H54 (cell line): ENCODE measurements around the gene FIZ1.

ENCODE experiments used
- DNase-seq: peaks from one replicate; pipeline ENCODE4 v3.0.0; 2011; ENCODE audit warnings: low spot score, mixed read lengths; ENCODE audit not compliant: insufficient read length
- FAIRE-seq: peaks from 3 replicates; lab custom pipeline; 2011; peaks lifted over from hg19 to GRCh38; lab: Jason Lieb, UNC
- POLR2A ChIP-seq: IDR thresholded peaks from 2 replicates; pipeline ENCODE4 v1.6.1; 2011; ENCODE audit warnings: low read depth, mild to moderate bottlenecking, low read length

The FIZ1 gene

GRCh38 chr19:55623130-55623529 is 23.8 kb upstream of the FIZ1 start:
- DNase-seq (no peak), FAIRE-seq (no peak)
- no peak for TF ChIP-seq POLR2A

- no peak for TF ChIP-seq POLR2A
- FAIRE-seq (no peak), DNase-seq (no peak)
Observed at GRCh38 chr19:55622242-55622969, 23.1 kb upstream of the FIZ1 start.

GRCh38 chr19:55621673-55622231 is 22.4 kb upstream of the FIZ1 start:
- no peak for TF ChIP-seq POLR2A
- DNase-seq, result no peak
- no peak for FAIRE-seq

GRCh38 chr19:55621205-55621672 is 21.9 kb upstream of the FIZ1 start:
- TF ChIP-seq POLR2A, result 0 out of 2 replicates have a peak, but pooled peaks have one; percentile 26
- DNase-seq, result no peak
- FAIRE-seq, result no peak

- TF ChIP-seq POLR2A, result no peak
- FAIRE-seq (no peak), DNase-seq (no peak)
Observed at GRCh38 chr19:55620410-55621204, 21.3 kb upstream of the FIZ1 start.

- no peak for TF ChIP-seq POLR2A
- DNase-seq (no peak), FAIRE-seq (no peak)
Observed at GRCh38 chr19:55619286-55619685, 20.0 kb upstream of the FIZ1 start.

GRCh38 chr19:55618426-55618825 is 19.1 kb upstream of the FIZ1 start:
- FAIRE-seq (no peak), DNase-seq (no peak)
- no peak for TF ChIP-seq POLR2A

- no peak for TF ChIP-seq POLR2A
- FAIRE-seq (no peak), DNase-seq (no peak)
Observed at GRCh38 chr19:55617426-55617825, 18.1 kb upstream of the FIZ1 start.

GRCh38 chr19:55616395-55616875 is 17.1 kb upstream of the FIZ1 start:
- no peak for FAIRE-seq
- DNase-seq, result no peak
- TF ChIP-seq POLR2A, result no peak

- no peak for TF ChIP-seq POLR2A
- FAIRE-seq, result no peak
- no peak for DNase-seq
Observed at GRCh38 chr19:55615543-55616394, 16.5 kb upstream of the FIZ1 start.

GRCh38 chr19:55614711-55615542 is 15.6 kb upstream of the FIZ1 start:
- no peak for TF ChIP-seq POLR2A
- DNase-seq, result no peak
- FAIRE-seq, result no peak

- FAIRE-seq (no peak), DNase-seq (no peak)
- TF ChIP-seq POLR2A, result no peak
Observed at GRCh38 chr19:55613930-55614710, 14.8 kb upstream of the FIZ1 start.
